NT2/D1 (cell line): Measurements from ENCODE around the gene PHF10.

Source experiments
- YY1 ChIP-seq: IDR thresholded peaks from 2 replicates; pipeline ENCODE4 v1.6.1; 2011; ENCODE audit not compliant: insufficient read length, insufficient read depth
- ZNF274 ChIP-seq: IDR thresholded peaks from 2 replicates; pipeline ENCODE4 v1.6.1; 2011; ENCODE audit warnings: mild to moderate bottlenecking, low read depth, low read length

DNA sequence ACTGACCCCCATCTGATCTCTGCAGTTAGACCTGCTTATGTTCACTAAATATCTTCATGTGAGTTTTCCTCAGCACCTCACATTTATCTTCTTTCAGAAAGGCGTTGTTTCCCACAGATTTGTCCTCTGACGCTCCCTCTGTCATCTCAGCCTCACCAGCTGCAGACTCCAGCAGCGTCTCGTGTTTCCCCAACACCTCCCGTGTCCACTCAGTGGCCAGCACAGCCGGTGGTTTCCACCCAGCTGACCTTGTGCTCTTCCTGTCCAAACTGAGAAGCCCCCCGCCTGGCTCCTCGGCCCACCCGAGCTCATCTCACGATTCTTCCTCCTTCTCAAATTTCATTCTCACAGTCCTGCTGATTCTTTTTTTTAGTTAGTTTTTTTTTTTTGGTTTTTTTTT is 39.6 kb upstream of the PHF10 start:
- TF ChIP-seq YY1 (no peak), ZNF274 (no peak)
